Large intestine (tissue), 3 donors: ENCODE results near the gene EML1. TPM values are rescaled to one million over a fixed set of nuclear protein-coding genes. Genes with fewer than 3 reads are reported as not detected.

Source experiments
- DNase-seq, 2 donors: peaks; one replicate each; pipeline versions ENCODE4 v3.0.0 to v3.0.0-alpha.2; 2013
- H3K27ac ChIP-seq: one replicate; pipeline ENCODE4 v1.5.1; 2013; ENCODE audit warnings: low read length
- H3K27me3 ChIP-seq: 2 replicates; pipeline ENCODE4 v1.6.1; 2013; ENCODE audit warnings: low read length; ENCODE audit not compliant: control insufficient read depth, insufficient read depth
- H3K36me3 ChIP-seq: 2 replicates; pipeline ENCODE4 v1.6.1; 2013; ENCODE audit warnings: low read length; ENCODE audit not compliant: control insufficient read depth, insufficient read depth
- H3K4me1 ChIP-seq: one replicate; pipeline ENCODE4 v1.6.1; 2013; ENCODE audit warnings: low read length; ENCODE audit not compliant: control insufficient read depth, insufficient read depth
- H3K4me3 ChIP-seq: one replicate; pipeline ENCODE4 v1.5.1; 2013; ENCODE audit warnings: low read length
- H3K9me3 ChIP-seq: one replicate; pipeline ENCODE4 v1.6.1; 2013; ENCODE audit warnings: mild to moderate bottlenecking, low read depth, low read length, moderate library complexity; ENCODE audit not compliant: control insufficient read depth
- WGBS: methylation state at CpG from one replicate; pipeline ENCODE4 v1.1.5; 2013; ENCODE audit warnings: low lambda C conversion rate; ENCODE audit not compliant: insufficient coverage; 5-methylcytosine and 5-hydroxymethylcytosine counted together
- polyA plus RNA-seq: library from polyadenylated mRNA; unstranded; fragments of 120-200 nt; gene quantifications from one replicate; pipeline ENCODE4 v1.2.1, GENCODE V29; 2013

Gene EML1
- polyA plus RNA-seq, 1 donor = 22.0 TPM

GRCh38 chr14:99792551-99793212, 531 bp upstream of the EML1 start:
- no peaks in the 10 kb centered on the region for H3K9me3 ChIP-seq
- no CpG with 5 or more reads among the region's 65 CpGs for WGBS
- H3K27me3 ChIP-seq = no peaks in the 10 kb centered on the region
- H3K4me1 ChIP-seq = peaks cover 32% of the 10 kb centered on the region
- peak overlapping the region; percentile 47 for H3K27ac ChIP-seq
- peak in 1 of 2 donors; percentile 48 for DNase-seq
- no peaks in the 10 kb centered on the region for H3K36me3 ChIP-seq
- peak overlapping the region; percentile 48 for H3K4me3 ChIP-seq

GRCh38 chr14:99794151-99794780, 1.1 kb downstream of the EML1 start:
- no peak for DNase-seq
- Histone ChIP-seq H3K27me3 (no peaks in the 10 kb centered on the region), H3K36me3 (no peaks in the 10 kb centered on the region), H3K4me3 (peak overlapping the region; percentile 70), H3K27ac (no peak overlapping the region), H3K4me1 (peaks cover 32% of the 10 kb centered on the region), H3K9me3 (no peaks in the 10 kb centered on the region)
- 33% methylated on average over 3 of the region's 4 CpGs for whole genome bisulfite sequencing

- 83% methylated on average over 1 of the region's 4 CpGs for WGBS
Measured at GRCh38 chr14:99795046-99795445, 1.8 kb downstream of the EML1 start.

GRCh38 chr14:99797231-99797630, 4.0 kb downstream of the EML1 start:
- H3K4me3 ChIP-seq = no peak overlapping the region
- no peaks in the 10 kb centered on the region for H3K27me3 ChIP-seq
- no peak overlapping the region for H3K27ac ChIP-seq
- H3K4me1 ChIP-seq = peaks cover 27% of the 10 kb centered on the region
- H3K36me3 ChIP-seq = no peaks in the 10 kb centered on the region
- DNase-seq = no peak
- H3K9me3 ChIP-seq = no peaks in the 10 kb centered on the region

More at GRCh38 chr14:99795046-99795445, 1.8 kb downstream of the EML1 start:
- Histone ChIP-seq H3K4me3 (no peak overlapping the region), H3K4me1 (peaks cover 32% of the 10 kb centered on the region), H3K27ac (no peak overlapping the region), H3K36me3 (no peaks in the 10 kb centered on the region), H3K9me3 (no peaks in the 10 kb centered on the region), H3K27me3 (no peaks in the 10 kb centered on the region)
- DNase-seq = no peak

- no peaks in the 10 kb centered on the region for H3K9me3 ChIP-seq
- no peaks in the 10 kb centered on the region for H3K36me3 ChIP-seq
- H3K27ac ChIP-seq = no peak overlapping the region
- H3K27me3 ChIP-seq = no peaks in the 10 kb centered on the region
- WGBS = no CpG with 5 or more reads among the region's 5 CpGs
- H3K4me3 ChIP-seq = no peak overlapping the region
- H3K4me1 ChIP-seq = peaks cover 14% of the 10 kb centered on the region
- no peak for DNase-seq
Measured at GRCh38 chr14:99800781-99801180, 7.6 kb downstream of the EML1 start.

- H3K27me3 ChIP-seq = no peaks in the 10 kb centered on the region
- H3K9me3 ChIP-seq = no peaks in the 10 kb centered on the region
- H3K36me3 ChIP-seq = no peaks in the 10 kb centered on the region
- no CpG with 5 or more reads among the region's 13 CpGs for WGBS
- no peak overlapping the region for H3K27ac ChIP-seq
- H3K4me3 ChIP-seq = no peak overlapping the region
- peaks cover 5% of the 10 kb centered on the region for H3K4me1 ChIP-seq
- DNase-seq = no peak
Measured at GRCh38 chr14:99802301-99803105, 9.3 kb downstream of the EML1 start.

- H3K4me3 ChIP-seq = no peak overlapping the region
- no peaks in the 10 kb centered on the region for H3K9me3 ChIP-seq
- H3K4me1 ChIP-seq = no peaks in the 10 kb centered on the region
- no peaks in the 10 kb centered on the region for H3K36me3 ChIP-seq
- H3K27ac ChIP-seq = no peak overlapping the region
- H3K27me3 ChIP-seq = no peaks in the 10 kb centered on the region
- WGBS = 88% methylated on average over 4 of the region's 14 CpGs
- no peak for DNase-seq
Measured at GRCh38 chr14:99803106-99803775, 10.0 kb downstream of the EML1 start.

- H3K9me3 ChIP-seq = no peaks in the 10 kb centered on the region
- WGBS = 50% methylated on average over 1 of the region's 6 CpGs
- no peak for DNase-seq
- no peaks in the 10 kb centered on the region for H3K27me3 ChIP-seq
- no peak overlapping the region for H3K4me3 ChIP-seq
- H3K27ac ChIP-seq = no peak overlapping the region
- no peaks in the 10 kb centered on the region for H3K4me1 ChIP-seq
- H3K36me3 ChIP-seq = no peaks in the 10 kb centered on the region
Measured at GRCh38 chr14:99803803-99804202, 10.6 kb downstream of the EML1 start.

GRCh38 chr14:99805757-99806439, 12.7 kb downstream of the EML1 start:
- H3K27ac ChIP-seq = no peak overlapping the region
- H3K27me3 ChIP-seq = no peaks in the 10 kb centered on the region
- no peak overlapping the region for H3K4me3 ChIP-seq
- H3K4me1 ChIP-seq = peaks cover 4% of the 10 kb centered on the region
- no peaks in the 10 kb centered on the region for H3K9me3 ChIP-seq
- WGBS = 89% methylated on average over 3 of the region's 12 CpGs
- no peak for DNase-seq
- no peaks in the 10 kb centered on the region for H3K36me3 ChIP-seq

GRCh38 chr14:99806836-99807235, 13.6 kb downstream of the EML1 start:
- H3K27me3 ChIP-seq = no peaks in the 10 kb centered on the region
- DNase-seq = no peak
- H3K9me3 ChIP-seq = no peaks in the 10 kb centered on the region
- WGBS = 72% methylated on average over 6 of the region's 10 CpGs
- no peaks in the 10 kb centered on the region for H3K36me3 ChIP-seq
- H3K4me3 ChIP-seq = no peak overlapping the region
- peaks cover 4% of the 10 kb centered on the region for H3K4me1 ChIP-seq
- no peak overlapping the region for H3K27ac ChIP-seq
